ENCODE data around the gene AP1S3. TPM values are rescaled to one million over a fixed set of nuclear protein-coding genes. Genes with fewer than 3 reads are reported as not detected.

The AP1S3 gene
- total and polyA plus RNA-seq, 10 donors: 2.4 to 16.0 (median 10.5) TPM

GRCh38 chr2:223760838-223761502 lies 76.4 kb downstream of the AP1S3 start:
- H3K9me3 ChIP-seq: no peaks in the 10 kb centered on the region
- 68 to 77% (median 71%) methylated on average over 8 of the region's 8 CpGs for WGBS, 5 donors
- peaks cover 0 to 10% (median 0%) of the 10 kb centered on the region in 6 donors for H3K4me1 ChIP-seq
- peak; percentile 80 for DNase-seq
- peak in 1 of 3 donors; percentile 55 for TF ChIP-seq POLR2AphosphoS5 (IDR thresholded peaks at IDR 0.05)
- no peak for TF ChIP-seq POLR2A (IDR thresholded peaks at IDR 0.05)
- TF ChIP-seq CTCF (IDR thresholded peaks at IDR 0.05 in 8 of 11, conservative IDR thresholded peaks at IDR 0.05 in 3 of 11): peak in 7 of 11 experiments; percentile 21 to 51 (median 34)
- H3K4me3 ChIP-seq: peak overlapping the region in 1 of 8 donors; percentile 24
- H3K27ac ChIP-seq: peak overlapping the region; percentile 11 to 84 (median 51)
- no peaks in the 10 kb centered on the region for H3K27me3 ChIP-seq (replicated peaks in 1 of 7)
- intact Hi-C loops (cut with DNase I; ENCODE audit: low total_unique reads): no loop called here
- H3K36me3 ChIP-seq: peaks cover 0 to 29% (median 2%) of the 10 kb centered on the region in 6 donors

- peaks cover 0 to 10% (median 0%) of the 10 kb centered on the region in 6 donors for H3K4me1 ChIP-seq
- peaks cover 0 to 23% (median 2%) of the 10 kb centered on the region in 6 donors for H3K36me3 ChIP-seq
- intact Hi-C loops (cut with DNase I; ENCODE audit: low total_unique reads): no loop called here
- no peaks in the 10 kb centered on the region for H3K27me3 ChIP-seq (replicated peaks in 1 of 7)
- no peak for DNase-seq
- H3K27ac ChIP-seq: peak overlapping the region in 6 of 8 donors; percentile 28 to 84 (median 68)
- 71 to 84% (median 80%) methylated on average over 8 of the region's 8 CpGs for WGBS, 5 donors
- H3K9me3 ChIP-seq: no peaks in the 10 kb centered on the region
- no peak overlapping the region for H3K4me3 ChIP-seq
- TF ChIP-seq CTCF (IDR thresholded peaks at IDR 0.05 in 8 of 11, conservative IDR thresholded peaks at IDR 0.05 in 3 of 11) (no peak), POLR2A (IDR thresholded peaks at IDR 0.05) (no peak), POLR2AphosphoS5 (IDR thresholded peaks at IDR 0.05) (no peak)
Observed at GRCh38 chr2:223759569-223760430, 77.6 kb downstream of the AP1S3 start.

GRCh38 chr2:223758131-223758840 lies 79.1 kb downstream of the AP1S3 start:
- WGBS, 5 donors: 74 to 90% (median 77%) methylated on average over 4 of the region's 4 CpGs
- intact Hi-C loops (cut with DNase I; ENCODE audit: low total_unique reads): no loop called here
- H3K27ac ChIP-seq: no peak overlapping the region
- no peak for DNase-seq
- H3K36me3 ChIP-seq: peaks cover 0 to 14% (median 0%) of the 10 kb centered on the region in 6 donors
- H3K4me1 ChIP-seq: peaks cover 0 to 10% (median 0%) of the 10 kb centered on the region in 6 donors
- no peak overlapping the region for H3K4me3 ChIP-seq
- H3K27me3 ChIP-seq (replicated peaks in 1 of 7): no peaks in the 10 kb centered on the region
- TF ChIP-seq CTCF (IDR thresholded peaks at IDR 0.05 in 8 of 11, conservative IDR thresholded peaks at IDR 0.05 in 3 of 11): no peak
- TF ChIP-seq POLR2AphosphoS5 (IDR thresholded peaks at IDR 0.05): no peak
- TF ChIP-seq POLR2A (IDR thresholded peaks at IDR 0.05): no peak
- no peaks in the 10 kb centered on the region for H3K9me3 ChIP-seq
